GM21515 (cell line): ENCODE measurements around the gene MAPKAP1.

Experiments
- ATAC-seq: cut with Tn5 transposase; IDR thresholded peaks from one replicate; pipeline ENCODE4 v1.9.1; 2021; ENCODE audit not compliant: unreplicated experiment

Gene MAPKAP1

GRCh38 chr9:125435776-125436612 is 271.0 kb downstream of the MAPKAP1 start:
- no peak for ATAC-seq

- no peak for ATAC-seq
Observed at GRCh38 chr9:125434986-125435775, 271.8 kb downstream of the MAPKAP1 start.

GRCh38 chr9:125433461-125434011 is 273.5 kb downstream of the MAPKAP1 start:
- no peak for ATAC-seq

- ATAC-seq: no peak
Observed at GRCh38 chr9:125432715-125433385, 274.2 kb downstream of the MAPKAP1 start.

- ATAC-seq: no peak
Observed at GRCh38 chr9:125431741-125432271, 275.2 kb downstream of the MAPKAP1 start.

GRCh38 chr9:125431012-125431305 is 276.0 kb downstream of the MAPKAP1 start:
- no peak for ATAC-seq

- ATAC-seq: no peak
Observed at GRCh38 chr9:125430161-125431011, 276.6 kb downstream of the MAPKAP1 start.

GRCh38 chr9:125429476-125430160 is 277.4 kb downstream of the MAPKAP1 start:
- no peak for ATAC-seq

- no peak for ATAC-seq
Observed at GRCh38 chr9:125428902-125429467, 278.0 kb downstream of the MAPKAP1 start.

GRCh38 chr9:125428060-125428901 is 278.7 kb downstream of the MAPKAP1 start:
- no peak for ATAC-seq

- ATAC-seq: no peak
Observed at GRCh38 chr9:125427556-125427955, 279.5 kb downstream of the MAPKAP1 start.

- ATAC-seq: no peak
Observed at GRCh38 chr9:125426926-125427325, 280.1 kb downstream of the MAPKAP1 start.

- ATAC-seq: no peak
Observed at GRCh38 chr9:125425901-125426515, 281.0 kb downstream of the MAPKAP1 start.

- no peak for ATAC-seq
Observed at GRCh38 chr9:125425170-125425897, 281.7 kb downstream of the MAPKAP1 start.

- ATAC-seq: no peak
Observed at GRCh38 chr9:125423964-125424363, 283.0 kb downstream of the MAPKAP1 start.

GRCh38 chr9:125422853-125423252 is 284.2 kb downstream of the MAPKAP1 start:
- ATAC-seq: no peak

- ATAC-seq: no peak
Observed at GRCh38 chr9:125421591-125422181, 285.3 kb downstream of the MAPKAP1 start.
